ENCODE results near the gene LITAFD. TPM values are rescaled to one million over a fixed set of nuclear protein-coding genes. Genes with fewer than 3 reads are reported as not detected.

Gene LITAFD
- total and polyA plus RNA-seq, 4 experiments from 2014 or later: not detected

- Histone ChIP-seq H3K27me3 (ENCODE audit: insufficient read depth, low read length) (no peaks in the 10 kb centered on the region), H3K27ac (ENCODE audit: low read depth, low read length) (no peak overlapping the region), H3K4me3 (ENCODE audit: low read length in 2 of 2) (no peak overlapping the region), H3K36me3 (ENCODE audit: insufficient read depth, low read length) (peaks cover 17% of the 10 kb centered on the region), H3K4me1 (ENCODE audit: insufficient read depth, low read length) (peaks cover 14% of the 10 kb centered on the region), H3K9me3 (ENCODE audit: control insufficient read depth in 1 of 2, low read length in 2 of 2) (no peaks in the 10 kb centered on the region)
- peaks cover 0 to 2% (median 0%) of the 10 kb centered on the region in 8 donors for H3K9me3 Mint-ChIP-seq
- no peak overlapping the region for H3K4me3 Mint-ChIP-seq
- ChIA-PET CTCF (ENCODE audit: partially characterized antibody) (interaction anchor here (0.9 to 3.3 kb wide), 4 partner anchors 10 to 322 kb away, joined by 3 to 23 read pairs (median 4); no protein-coding TSS in a partner anchor), POLR2A (ENCODE audit: partially characterized antibody) (interaction anchor here (1.6 kb wide), 1 partner anchor 21 kb away, joined by 6 read pairs; the partner anchor contains the start of gene CARHSP1)
- DNase-seq: no peak
- peaks cover 6 to 9% of the 10 kb centered on the region in 2 donors for H3K27me3 Mint-ChIP-seq
- intact Hi-C loops (cut with micrococcal nuclease): no loop called here
- H3K36me3 Mint-ChIP-seq: peaks cover 17 to 40% of the 10 kb centered on the region in 2 donors
- peaks cover 13 to 37% (median 23%) of the 10 kb centered on the region in 4 donors for H3K4me1 Mint-ChIP-seq
- H3K27ac Mint-ChIP-seq: peak overlapping the region in 2 of 7 donors; percentile 43 to 67
Measured at GRCh38 chr16:8888951-8889892, 7.1 kb downstream of the LITAFD start.

GRCh38 chr16:8889893-8890548 lies 7.9 kb downstream of the LITAFD start:
- H3K27me3 Mint-ChIP-seq: peaks cover 6 to 9% of the 10 kb centered on the region in 2 donors
- Histone ChIP-seq H3K4me1 (ENCODE audit: insufficient read depth, low read length) (peaks cover 14% of the 10 kb centered on the region), H3K4me3 (ENCODE audit: low read length in 2 of 2) (no peak overlapping the region), H3K27ac (ENCODE audit: low read depth, low read length) (no peak overlapping the region), H3K9me3 (ENCODE audit: control insufficient read depth in 1 of 2, low read length in 2 of 2) (no peaks in the 10 kb centered on the region), H3K27me3 (ENCODE audit: insufficient read depth, low read length) (no peaks in the 10 kb centered on the region), H3K36me3 (ENCODE audit: insufficient read depth, low read length) (peaks cover 24% of the 10 kb centered on the region)
- H3K27ac Mint-ChIP-seq: peak overlapping the region in 3 of 7 donors; percentile 79 to 96 (median 94)
- peaks cover 24 to 48% of the 10 kb centered on the region in 2 donors for H3K36me3 Mint-ChIP-seq
- no peak overlapping the region for H3K4me3 Mint-ChIP-seq
- ChIA-PET CTCF (ENCODE audit: partially characterized antibody) (interaction anchor here (0.9 to 3.6 kb wide), 5 partner anchors 10 to 323 kb away, joined by 3 to 23 read pairs (median 5); no protein-coding TSS in a partner anchor), POLR2A (ENCODE audit: partially characterized antibody) (interaction anchor here (1.6 kb wide), 1 partner anchor 22 kb away, joined by 6 read pairs; the partner anchor contains the start of gene CARHSP1)
- peaks cover 13 to 37% (median 23%) of the 10 kb centered on the region in 4 donors for H3K4me1 Mint-ChIP-seq
- intact Hi-C loops (cut with micrococcal nuclease): loop anchor here (5.0 kb wide), 1 partner anchor 47 kb away; no protein-coding TSS in a partner anchor
- peaks cover 0 to 2% (median 0%) of the 10 kb centered on the region in 8 donors for H3K9me3 Mint-ChIP-seq
- no peak for DNase-seq

GRCh38 chr16:8890549-8890921 lies 8.4 kb downstream of the LITAFD start:
- Histone ChIP-seq H3K4me1 (ENCODE audit: insufficient read depth, low read length) (peaks cover 14% of the 10 kb centered on the region), H3K36me3 (ENCODE audit: insufficient read depth, low read length) (peaks cover 29% of the 10 kb centered on the region), H3K4me3 (ENCODE audit: low read length in 2 of 2) (no peak overlapping the region), H3K27me3 (ENCODE audit: insufficient read depth, low read length) (no peaks in the 10 kb centered on the region), H3K9me3 (ENCODE audit: control insufficient read depth in 1 of 2, low read length in 2 of 2) (no peaks in the 10 kb centered on the region), H3K27ac (ENCODE audit: low read depth, low read length) (no peak overlapping the region)
- H3K4me1 Mint-ChIP-seq: peaks cover 13 to 33% (median 22%) of the 10 kb centered on the region in 4 donors
- H3K4me3 Mint-ChIP-seq: no peak overlapping the region
- ChIA-PET CTCF (ENCODE audit: partially characterized antibody) (interaction anchor here (1.8 to 3.6 kb wide), 3 partner anchors 11 to 119 kb away, joined by 3 to 23 read pairs (median 18); partner anchors contain the start of gene CARHSP1), POLR2A (ENCODE audit: partially characterized antibody) (interaction anchor here (1.6 kb wide), 1 partner anchor 201 kb away, joined by 6 read pairs; the partner anchor contains the start of gene HAPSTR1)
- intact Hi-C loops (cut with micrococcal nuclease): loop anchor here (5.0 kb wide), 1 partner anchor 47 kb away; no protein-coding TSS in a partner anchor
- peaks cover 2 to 5% of the 10 kb centered on the region in 2 donors for H3K27me3 Mint-ChIP-seq
- peaks cover 0 to 1% (median 0%) of the 10 kb centered on the region in 8 donors for H3K9me3 Mint-ChIP-seq
- no peak for DNase-seq
- peaks cover 29 to 53% of the 10 kb centered on the region in 2 donors for H3K36me3 Mint-ChIP-seq
- H3K27ac Mint-ChIP-seq: peak overlapping the region; percentile 79 to 98 (median 91)

GRCh38 chr16:8892101-8892575 lies 10.0 kb downstream of the LITAFD start:
- Histone ChIP-seq H3K27ac (ENCODE audit: low read depth, low read length) (peak overlapping the region; percentile 43), H3K36me3 (ENCODE audit: insufficient read depth, low read length) (peaks cover 42% of the 10 kb centered on the region), H3K4me1 (ENCODE audit: insufficient read depth, low read length) (peaks cover 14% of the 10 kb centered on the region), H3K4me3 (ENCODE audit: low read length in 2 of 2) (no peak overlapping the region), H3K9me3 (ENCODE audit: control insufficient read depth in 1 of 2, low read length in 2 of 2) (no peaks in the 10 kb centered on the region), H3K27me3 (ENCODE audit: insufficient read depth, low read length) (no peaks in the 10 kb centered on the region)
- H3K4me3 Mint-ChIP-seq: peak overlapping the region; percentile 23 to 61 (median 44)
- H3K27me3 Mint-ChIP-seq: no peaks in the 10 kb centered on the region
- peak overlapping the region; percentile 79 to 98 (median 94) for H3K27ac Mint-ChIP-seq
- POLR2A ChIA-PET (ENCODE audit: partially characterized antibody): interaction anchor here (0.5 to 1.6 kb wide), 4 partner anchors 12 to 269 kb away, joined by 3 to 6 read pairs (median 3); partner anchors contain the start of gene HAPSTR1
- CTCF ChIA-PET (ENCODE audit: partially characterized antibody): interaction anchor here (0.7 to 3.6 kb wide), 5 partner anchors 9 to 137 kb away, joined by 3 to 23 read pairs (median 3); partner anchors contain the start of gene CARHSP1
- intact Hi-C loops (cut with micrococcal nuclease): loop anchor here (5.0 kb wide), 1 partner anchor 45 kb away; no protein-coding TSS in a partner anchor
- DNase-seq: no peak
- no peaks in the 10 kb centered on the region for H3K9me3 Mint-ChIP-seq
- H3K36me3 Mint-ChIP-seq: peaks cover 30 to 67% of the 10 kb centered on the region in 2 donors
- peaks cover 9 to 24% (median 14%) of the 10 kb centered on the region in 4 donors for H3K4me1 Mint-ChIP-seq

- no peak for DNase-seq
- Mint-ChIP-seq H3K27me3 (no peaks in the 10 kb centered on the region), H3K27ac (peak overlapping the region in 3 of 7 donors; percentile 1 to 96 (median 31)), H3K36me3 (peaks cover 38 to 76% of the 10 kb centered on the region in 2 donors), H3K4me1 (peaks cover 7 to 21% (median 11%) of the 10 kb centered on the region in 4 donors), H3K9me3 (no peaks in the 10 kb centered on the region), H3K4me3 (no peak overlapping the region)
- no peak overlapping the region for H3K27ac ChIP-seq (ENCODE audit: low read depth, low read length)
- H3K4me1 ChIP-seq (ENCODE audit: insufficient read depth, low read length): peaks cover 14% of the 10 kb centered on the region
- ChIA-PET POLR2A (ENCODE audit: partially characterized antibody) (no interaction called here), CTCF (ENCODE audit: partially characterized antibody) (interaction anchor here (3.6 kb wide), 1 partner anchor 116 kb away, joined by 18 read pairs; no protein-coding TSS in a partner anchor)
- H3K4me3 ChIP-seq (ENCODE audit: low read length in 2 of 2): no peak overlapping the region
- no peaks in the 10 kb centered on the region for H3K27me3 ChIP-seq (ENCODE audit: insufficient read depth, low read length)
- intact Hi-C loops (cut with micrococcal nuclease): loop anchor here (5.0 kb wide), 1 partner anchor 44 kb away; no protein-coding TSS in a partner anchor
- no peaks in the 10 kb centered on the region for H3K9me3 ChIP-seq (ENCODE audit: control insufficient read depth in 1 of 2, low read length in 2 of 2)
- peaks cover 52% of the 10 kb centered on the region for H3K36me3 ChIP-seq (ENCODE audit: insufficient read depth, low read length)
Measured at GRCh38 chr16:8893426-8893825, 11.3 kb downstream of the LITAFD start.

- ChIA-PET CTCF (ENCODE audit: partially characterized antibody) (interaction anchor here (3.6 kb wide), 1 partner anchor 115 kb away, joined by 18 read pairs; no protein-coding TSS in a partner anchor), POLR2A (ENCODE audit: partially characterized antibody) (no interaction called here)
- Histone ChIP-seq H3K4me1 (ENCODE audit: insufficient read depth, low read length) (peaks cover 14% of the 10 kb centered on the region), H3K4me3 (ENCODE audit: low read length in 2 of 2) (no peak overlapping the region), H3K9me3 (ENCODE audit: control insufficient read depth in 1 of 2, low read length in 2 of 2) (no peaks in the 10 kb centered on the region), H3K36me3 (ENCODE audit: insufficient read depth, low read length) (peaks cover 60% of the 10 kb centered on the region), H3K27me3 (ENCODE audit: insufficient read depth, low read length) (no peaks in the 10 kb centered on the region), H3K27ac (ENCODE audit: low read depth, low read length) (no peak overlapping the region)
- Mint-ChIP-seq H3K36me3 (peaks cover 42 to 83% of the 10 kb centered on the region in 2 donors), H3K4me1 (peaks cover 7 to 21% (median 11%) of the 10 kb centered on the region in 4 donors), H3K4me3 (no peak overlapping the region), H3K27me3 (no peaks in the 10 kb centered on the region), H3K27ac (peak overlapping the region in 3 of 7 donors; percentile 30 to 96 (median 57)), H3K9me3 (no peaks in the 10 kb centered on the region)
- intact Hi-C loops (cut with micrococcal nuclease): loop anchor here (5.0 kb wide), 1 partner anchor 43 kb away; no protein-coding TSS in a partner anchor
- no peak for DNase-seq
Measured at GRCh38 chr16:8893976-8894690, 12.0 kb downstream of the LITAFD start.
